ENCODE results near the gene RDX. TPM values are rescaled to one million over a fixed set of nuclear protein-coding genes. Genes with fewer than 3 reads are reported as not detected.

Gene RDX
- total and polyA plus RNA-seq, 2 of the 8 experiments (the other 6 are each of a cell fraction or from before 2014, with no cell fraction given): 27.4 to 100 TPM

DNA sequence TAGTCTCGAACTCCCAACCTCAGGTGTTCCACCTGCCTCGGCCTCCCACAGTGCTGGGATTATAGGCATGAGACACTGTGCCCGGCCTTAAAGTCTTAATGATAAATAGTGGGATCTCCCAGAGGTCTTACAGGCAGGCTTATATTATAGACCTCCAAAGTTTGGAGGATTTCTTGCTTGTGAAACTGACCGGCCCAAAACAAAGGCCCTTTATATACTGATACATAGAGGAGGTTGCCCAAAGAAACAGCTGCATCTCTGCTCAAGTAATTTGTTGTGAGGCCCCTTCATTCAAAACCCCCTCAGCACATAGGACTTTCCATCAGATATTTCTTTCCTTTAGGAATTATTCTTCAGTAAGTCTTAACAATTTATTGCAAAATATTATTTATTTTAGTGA, 27.4 kb upstream of the RDX start:
- Histone ChIP-seq H3K79me1 (ENCODE audit: low read depth, low read length) (no peaks in the 10 kb centered on the region), H2BK12ac (ENCODE audit: low read depth, low read length) (no peak overlapping the region), H3K23ac (ENCODE audit: insufficient read length) (no peak overlapping the region), H3K4ac (replicated peaks; ENCODE audit: insufficient read length, low read depth, low read length) (no peak overlapping the region), H3K4me2 (ENCODE audit: insufficient read depth in 1 of 2, low read depth in 2 of 2, low read length in 2 of 2) (no peak overlapping the region), H2BK20ac (ENCODE audit: low read length) (no peak overlapping the region), H2AK5ac (ENCODE audit: low read depth, low read length) (no peak overlapping the region), H4K91ac (replicated peaks; ENCODE audit: insufficient read length, low read length) (no peak overlapping the region), H3K9ac (replicated peaks in 1 of 4; ENCODE audit: extremely low read depth in 1 of 4, low read depth in 3 of 4, low read length in 3 of 4) (no peak overlapping the region), H4K8ac (ENCODE audit: extremely low read depth, insufficient read depth, low read length) (no peak overlapping the region), H2AFZ (ENCODE audit: low read length) (no peak overlapping the region), H2BK5ac (ENCODE audit: low read depth, low read length) (no peak overlapping the region), H3K18ac (ENCODE audit: extremely low read depth, low read length) (no peak overlapping the region), H2BK120ac (replicated peaks; ENCODE audit: low read depth, low read length) (no peak overlapping the region), H3K4me3 (ENCODE audit: extremely low read depth in 1 of 4, insufficient read depth in 2 of 4, low read depth in 3 of 4, low read length in 4 of 4) (no peak overlapping the region), H3K14ac (ENCODE audit: insufficient read length) (no peak overlapping the region), H3K27me3 (replicated peaks in 1 of 4; ENCODE audit: control insufficient read depth in 3 of 4, extremely low read depth in 1 of 4, insufficient read depth in 3 of 4, low read length in 3 of 4) (no peaks in the 10 kb centered on the region), H3K36me3 (ENCODE audit: control insufficient read depth in 2 of 4, insufficient read depth in 4 of 4, low read length in 3 of 4) (no peaks in the 10 kb centered on the region), H3K9me3 (ENCODE audit: insufficient read depth in 2 of 2, low read depth in 1 of 2, low read length in 1 of 2) (no peaks in the 10 kb centered on the region; a peak in 1 of 4 replicates), H3K56ac (replicated peaks; ENCODE audit: insufficient read length, low read depth, low read length) (no peak overlapping the region), H2BK15ac (ENCODE audit: low read length) (no peak overlapping the region), H3K79me2 (ENCODE audit: control insufficient read depth in 1 of 2, insufficient read depth in 2 of 2, low read length in 2 of 2) (no peaks in the 10 kb centered on the region), H4K20me1 (replicated peaks in 1 of 2; ENCODE audit: control insufficient read depth in 1 of 2, insufficient read depth in 2 of 2, low read length in 2 of 2) (no peaks in the 10 kb centered on the region), H3K23me2 (ENCODE audit: low read depth, low read length) (no peaks in the 10 kb centered on the region), H3K4me1 (replicated peaks in 1 of 4; ENCODE audit: control insufficient read depth in 3 of 4, insufficient read depth in 4 of 4, low read length in 3 of 4) (peaks cover 0 to 4% (median 1%) of the 10 kb centered on the region in 4 experiments; a peak in 2 of 7 replicates), H4K5ac (ENCODE audit: insufficient read length, low read depth, low read length) (no peak overlapping the region), H3K27ac (ENCODE audit: low read depth, low read length) (no peak overlapping the region)
- FAIRE-seq (no peak), DNase-seq (ENCODE audit: low read depth in 1 of 2, low spot score in 2 of 2) (no peak)
- CTCF ChIA-PET (ENCODE audit: partially characterized antibody): interaction anchor here (1.5 kb wide), 1 partner anchor 8 kb away, joined by 5 read pairs; no protein-coding TSS in a partner anchor
- POLR2A ChIA-PET (ENCODE audit: partially characterized antibody): no interaction called here
- WGBS, 2 experiments (ENCODE audit: extremely low coverage in 1 of 2, insufficient coverage in 1 of 2, insufficient read length in 1 of 2, insufficient replicate concordance in 2 of 2, low coverage in 1 of 2, low lambda C conversion rate in 2 of 2, missing lambda C conversion rate in 1 of 2): 93% methylated on average over 4 of the region's 4 CpGs; no CpG with 5 or more reads in 1 of the 2 experiments
- TF ChIP-seq NRF1 (IDR thresholded peaks at IDR 0.05; ENCODE audit: low read depth, low read length): no peak
- no peak for TF ChIP-seq SP2 (IDR thresholded peaks at IDR 0.05; ENCODE audit: low read length)
- no peak for TF ChIP-seq TBP (IDR thresholded peaks at IDR 0.05; ENCODE audit: low read depth, low read length)
- TF ChIP-seq CHD2 (IDR thresholded peaks at IDR 0.05; ENCODE audit: low read length): no peak
- no peak for TF ChIP-seq BRCA1 (IDR thresholded peaks at IDR 0.05; ENCODE audit: low read depth, low read length)
- no peak for TF ChIP-seq TCF12 (IDR thresholded peaks at IDR 0.05; ENCODE audit: low read depth, low read length)
- TF ChIP-seq SUZ12 (IDR thresholded peaks at IDR 0.05; ENCODE audit: low read length): no peak
- no peak for TF ChIP-seq RFX5 (IDR thresholded peaks at IDR 0.05; ENCODE audit: borderline replicate concordance, low read depth, low read length)
- TF ChIP-seq SIN3A (conservative IDR thresholded peaks at IDR 0.05 in 1 of 2, IDR thresholded peaks at IDR 0.05 in 1 of 2; ENCODE audit: low read depth in 1 of 2, low read length in 2 of 2): no peak
- TF ChIP-seq RBBP5 (IDR thresholded peaks at IDR 0.05; ENCODE audit: borderline replicate concordance, low read depth, low read length): no peak

Measured in H1 (cell line).